ENCODE measurements around the gene PSPC1. TPM values are rescaled to one million over a fixed set of nuclear protein-coding genes. Genes with fewer than 3 reads are reported as not detected.

Gene PSPC1
- total RNA-seq, 4 donors from 2014 or later, result 30.3 to 63.2 (median 38.8) TPM

DNA sequence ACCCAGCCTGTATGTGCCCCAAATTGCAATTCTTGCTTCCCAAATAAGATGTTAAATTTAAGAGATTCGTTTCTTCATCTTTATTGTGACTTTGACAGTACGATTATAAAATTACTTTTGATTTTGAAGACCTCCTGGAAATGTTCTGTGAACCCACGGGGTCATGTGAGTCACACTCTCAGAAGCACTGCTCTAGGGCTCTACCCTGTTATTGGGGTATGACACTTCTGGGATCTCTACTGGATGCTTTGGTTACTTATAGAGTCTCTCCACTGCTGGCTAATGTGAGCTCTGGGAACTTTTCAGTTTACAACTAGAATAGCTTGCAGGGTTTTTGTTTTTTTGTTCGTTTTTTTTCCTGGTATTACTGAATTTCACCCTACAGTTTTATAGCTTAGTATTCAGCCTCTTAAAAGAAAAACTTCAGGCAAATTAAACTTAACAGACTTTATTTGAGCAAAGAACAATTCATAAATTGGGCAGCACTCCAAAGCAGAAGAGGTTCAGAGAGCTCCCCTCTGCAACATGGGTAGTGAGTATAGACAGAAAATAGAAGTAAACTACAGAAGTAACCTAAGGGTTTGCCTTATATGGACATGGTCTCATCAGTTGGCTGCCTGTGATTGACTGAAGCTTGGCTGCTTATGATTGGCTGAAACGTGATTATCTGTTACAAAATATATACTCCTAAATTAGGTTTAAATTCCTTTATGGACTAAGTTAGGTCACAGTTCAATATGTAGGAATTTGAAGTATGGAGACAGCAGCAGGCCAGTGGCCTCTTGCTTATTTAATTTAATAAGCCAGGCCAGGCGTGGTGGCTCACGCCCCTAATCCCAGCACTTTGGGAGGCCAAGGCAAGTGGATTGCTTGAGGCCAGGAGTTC, 28.5 kb upstream of the PSPC1 start:
- no peaks in the 10 kb centered on the region for H3K4me1 ChIP-seq
- no peak overlapping the region for H3K27ac ChIP-seq
- 95% methylated on average over 7 of the region's 7 CpGs for WGBS
- no peaks in the 10 kb centered on the region for H3K27me3 ChIP-seq
- peak in 1 of 2 donors; percentile 11 for DNase-seq (ENCODE audit: low spot score in 2 of 2)
- no peak overlapping the region for H3K4me3 ChIP-seq
- no peaks in the 10 kb centered on the region for H3K36me3 ChIP-seq
- TF ChIP-seq, protein P1, sequence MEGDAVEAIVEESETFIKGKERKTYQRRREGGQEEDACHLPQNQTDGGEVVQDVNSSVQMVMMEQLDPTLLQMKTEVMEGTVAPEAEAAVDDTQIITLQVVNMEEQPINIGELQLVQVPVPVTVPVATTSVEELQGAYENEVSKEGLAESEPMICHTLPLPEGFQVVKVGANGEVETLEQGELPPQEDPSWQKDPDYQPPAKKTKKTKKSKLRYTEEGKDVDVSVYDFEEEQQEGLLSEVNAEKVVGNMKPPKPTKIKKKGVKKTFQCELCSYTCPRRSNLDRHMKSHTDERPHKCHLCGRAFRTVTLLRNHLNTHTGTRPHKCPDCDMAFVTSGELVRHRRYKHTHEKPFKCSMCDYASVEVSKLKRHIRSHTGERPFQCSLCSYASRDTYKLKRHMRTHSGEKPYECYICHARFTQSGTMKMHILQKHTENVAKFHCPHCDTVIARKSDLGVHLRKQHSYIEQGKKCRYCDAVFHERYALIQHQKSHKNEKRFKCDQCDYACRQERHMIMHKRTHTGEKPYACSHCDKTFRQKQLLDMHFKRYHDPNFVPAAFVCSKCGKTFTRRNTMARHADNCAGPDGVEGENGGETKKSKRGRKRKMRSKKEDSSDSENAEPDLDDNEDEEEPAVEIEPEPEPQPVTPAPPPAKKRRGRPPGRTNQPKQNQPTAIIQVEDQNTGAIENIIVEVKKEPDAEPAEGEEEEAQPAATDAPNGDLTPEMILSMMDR (IDR thresholded peaks at IDR 0.05), result no peak
- no peak for TF ChIP-seq POLR2AphosphoS5 (IDR thresholded peaks at IDR 0.05)
- TF ChIP-seq EP300 (IDR thresholded peaks at IDR 0.05), result no peak
- no peak for TF ChIP-seq POLR2A (IDR thresholded peaks at IDR 0.05)
- no peaks in the 10 kb centered on the region for H3K9me3 ChIP-seq

DNA sequence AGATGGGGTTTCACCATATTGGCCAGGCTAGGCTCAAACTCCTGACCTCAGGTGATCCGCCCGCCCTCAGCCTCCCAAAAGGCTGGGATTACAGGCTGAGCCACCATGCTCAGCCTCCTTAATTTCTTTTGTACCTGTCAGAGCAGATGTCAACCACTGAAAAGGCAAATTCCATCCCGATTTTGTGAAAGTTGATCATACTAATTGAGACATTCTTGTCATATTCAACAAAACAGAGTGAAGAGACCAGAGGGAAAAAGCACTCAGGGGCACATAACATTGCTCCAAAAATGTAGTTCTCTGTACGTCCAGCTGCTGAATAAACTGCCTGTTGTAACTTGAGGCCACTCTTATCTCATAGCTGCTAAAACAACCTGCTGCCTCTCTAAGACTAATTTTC, 27.4 kb upstream of the PSPC1 start:
- Histone ChIP-seq H3K36me3 (no peaks in the 10 kb centered on the region), H3K9me3 (no peaks in the 10 kb centered on the region), H3K4me3 (no peak overlapping the region), H3K27me3 (no peaks in the 10 kb centered on the region), H3K4me1 (no peaks in the 10 kb centered on the region), H3K27ac (no peak overlapping the region)
- no peak for DNase-seq (ENCODE audit: low spot score in 2 of 2)
- WGBS, result 85% methylated on average over 4 of the region's 4 CpGs
- TF ChIP-seq POLR2AphosphoS5 (IDR thresholded peaks at IDR 0.05), result no peak
- TF ChIP-seq, protein P1 (IDR thresholded peaks at IDR 0.05), result no peak
- TF ChIP-seq EP300 (IDR thresholded peaks at IDR 0.05), result no peak
- TF ChIP-seq POLR2A (IDR thresholded peaks at IDR 0.05), result no peak

DNA sequence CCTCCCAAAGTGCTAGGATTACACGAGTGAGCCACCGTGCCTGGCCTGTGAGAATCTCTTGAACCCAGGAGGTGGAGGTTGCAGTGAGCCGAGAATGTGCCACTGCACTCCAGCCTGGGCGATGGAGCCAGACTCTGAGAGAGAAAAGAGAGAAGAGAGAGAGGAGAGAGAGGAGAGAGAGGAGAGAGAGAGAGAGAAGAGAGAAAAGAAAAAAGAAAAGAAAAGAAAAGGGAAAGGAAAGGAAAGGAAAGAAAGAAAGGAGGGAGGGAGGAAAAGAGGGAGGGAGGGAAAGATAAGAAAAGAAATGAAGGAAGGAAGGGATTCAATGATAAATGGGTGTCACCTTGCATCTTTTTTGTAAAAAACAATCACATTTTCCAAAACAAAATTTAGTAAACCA, 23.0 kb upstream of the PSPC1 start:
- Histone ChIP-seq H3K27ac (no peak overlapping the region), H3K27me3 (no peaks in the 10 kb centered on the region), H3K9me3 (no peaks in the 10 kb centered on the region), H3K4me1 (no peaks in the 10 kb centered on the region), H3K4me3 (no peak overlapping the region), H3K36me3 (no peaks in the 10 kb centered on the region)
- 87% methylated on average over 4 of the region's 4 CpGs for WGBS
- TF ChIP-seq POLR2AphosphoS5 (IDR thresholded peaks at IDR 0.05) (no peak), POLR2A (IDR thresholded peaks at IDR 0.05) (no peak), EP300 (IDR thresholded peaks at IDR 0.05) (no peak)
- TF ChIP-seq, protein P1 (IDR thresholded peaks at IDR 0.05), result no peak
- DNase-seq (ENCODE audit: low spot score in 2 of 2), result peak in 1 of 2 donors; percentile 60

DNA sequence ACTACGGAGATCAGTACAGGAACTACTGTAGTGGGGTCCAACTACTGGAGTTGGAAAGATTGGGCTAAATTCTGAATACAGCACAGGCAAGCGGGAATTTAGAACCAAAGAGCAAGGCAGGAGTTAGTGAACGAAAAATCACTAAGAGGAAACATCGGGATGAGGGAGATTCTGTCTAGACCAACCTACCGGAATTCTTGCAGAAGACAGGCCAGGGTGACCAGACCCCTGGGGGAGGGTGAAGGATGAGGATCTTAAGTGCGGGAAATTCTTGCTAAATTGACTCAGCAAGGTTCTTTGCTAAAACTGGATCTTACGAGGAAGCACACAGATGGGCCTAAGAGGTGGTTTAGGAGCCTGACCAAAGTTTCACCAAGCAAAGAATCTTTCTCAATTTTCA, 13.2 kb upstream of the PSPC1 start:
- Histone ChIP-seq H3K4me1 (peaks cover 8% of the 10 kb centered on the region), H3K9me3 (no peaks in the 10 kb centered on the region), H3K27ac (no peak overlapping the region), H3K36me3 (no peaks in the 10 kb centered on the region), H3K27me3 (no peaks in the 10 kb centered on the region), H3K4me3 (no peak overlapping the region)
- TF ChIP-seq POLR2A (IDR thresholded peaks at IDR 0.05), result no peak
- TF ChIP-seq, protein P1 (IDR thresholded peaks at IDR 0.05), result no peak
- TF ChIP-seq POLR2AphosphoS5 (IDR thresholded peaks at IDR 0.05), result no peak
- TF ChIP-seq EP300 (IDR thresholded peaks at IDR 0.05), result no peak
- DNase-seq (ENCODE audit: low spot score in 2 of 2), result no peak
- WGBS, result 92% methylated on average over 7 of the region's 7 CpGs

DNA sequence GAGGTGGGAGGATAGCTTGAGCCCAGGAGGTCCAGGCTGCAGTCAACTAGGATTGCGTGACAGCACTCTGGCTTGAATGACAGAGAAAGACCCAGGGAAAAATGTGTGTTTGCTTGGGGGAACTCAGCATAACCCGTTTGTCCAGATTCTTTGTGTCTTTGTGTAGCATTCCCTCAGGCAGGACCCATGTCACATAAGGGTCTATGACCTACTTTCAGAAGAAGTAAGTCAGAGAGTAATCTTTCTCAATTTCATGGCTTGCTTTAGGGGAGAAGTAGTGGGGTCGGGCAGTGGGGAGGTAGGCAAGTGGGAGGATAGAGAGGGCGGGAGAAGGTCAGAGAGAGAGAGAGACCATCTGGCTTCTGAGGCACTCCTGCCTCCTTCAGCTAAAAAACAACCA, 11.9 kb upstream of the PSPC1 start:
- WGBS, result 67% methylated on average over 4 of the region's 4 CpGs
- Histone ChIP-seq H3K36me3 (no peaks in the 10 kb centered on the region), H3K27ac (no peak overlapping the region), H3K9me3 (no peaks in the 10 kb centered on the region), H3K4me3 (no peak overlapping the region), H3K27me3 (no peaks in the 10 kb centered on the region), H3K4me1 (peaks cover 8% of the 10 kb centered on the region)
- DNase-seq (ENCODE audit: low spot score in 2 of 2), result no peak
- no peak for TF ChIP-seq POLR2A (IDR thresholded peaks at IDR 0.05)
- no peak for TF ChIP-seq POLR2AphosphoS5 (IDR thresholded peaks at IDR 0.05)
- TF ChIP-seq, protein P1 (IDR thresholded peaks at IDR 0.05), result no peak
- no peak for TF ChIP-seq EP300 (IDR thresholded peaks at IDR 0.05)
